Measurements from ENCODE around the gene CD55. TPM values are rescaled to one million over a fixed set of nuclear protein-coding genes. Genes with fewer than 3 reads are reported as not detected.

Gene CD55
- total RNA-seq, 1 donor from 2014 or later, result 356 TPM

DNA sequence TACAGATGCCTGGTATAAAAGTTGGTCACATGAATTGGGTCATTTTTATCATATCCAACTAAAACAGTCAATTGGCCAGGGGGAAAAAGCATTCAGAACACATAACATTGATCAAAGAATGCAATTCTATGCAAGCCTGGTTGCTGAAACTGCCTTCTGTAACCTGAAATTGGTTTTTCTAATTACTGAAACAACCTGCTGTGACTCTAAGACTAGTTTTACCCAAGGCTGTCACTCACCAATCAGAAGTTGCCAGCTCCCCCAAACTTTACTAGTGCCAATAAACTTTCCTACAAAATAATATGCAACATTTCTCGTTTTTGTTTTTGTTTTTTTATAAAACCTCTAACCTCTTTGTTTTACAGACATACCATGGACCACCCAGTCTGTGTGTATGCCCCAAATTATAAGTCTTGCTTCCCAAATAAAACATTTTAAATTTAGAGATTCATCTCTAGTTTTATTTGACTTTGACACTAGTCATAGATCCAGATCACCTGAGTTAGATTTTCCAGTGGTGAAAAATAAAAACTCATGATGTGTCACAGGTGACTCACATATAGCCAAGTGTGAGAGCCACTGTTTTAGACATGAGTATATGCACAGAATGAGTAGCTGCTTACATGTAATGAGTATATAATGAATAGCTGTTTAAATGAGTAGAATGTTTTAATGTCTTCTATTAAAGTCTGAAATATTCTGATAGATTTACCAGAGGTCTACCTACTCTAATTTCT is 68.4 kb downstream of the CD55 start:
- Histone ChIP-seq H3K36me3 (no peaks in the 10 kb centered on the region), H3K4me3 (no peak overlapping the region), H3K4me1 (no peaks in the 10 kb centered on the region), H3K27me3 (ENCODE audit: low read depth) (no peaks in the 10 kb centered on the region), H3K27ac (no peak overlapping the region), H3K9me3 (peaks cover 7% of the 10 kb centered on the region)
- intact Hi-C loops (cut with DNase I), result no loop called here
- TF ChIP-seq, protein P1, sequence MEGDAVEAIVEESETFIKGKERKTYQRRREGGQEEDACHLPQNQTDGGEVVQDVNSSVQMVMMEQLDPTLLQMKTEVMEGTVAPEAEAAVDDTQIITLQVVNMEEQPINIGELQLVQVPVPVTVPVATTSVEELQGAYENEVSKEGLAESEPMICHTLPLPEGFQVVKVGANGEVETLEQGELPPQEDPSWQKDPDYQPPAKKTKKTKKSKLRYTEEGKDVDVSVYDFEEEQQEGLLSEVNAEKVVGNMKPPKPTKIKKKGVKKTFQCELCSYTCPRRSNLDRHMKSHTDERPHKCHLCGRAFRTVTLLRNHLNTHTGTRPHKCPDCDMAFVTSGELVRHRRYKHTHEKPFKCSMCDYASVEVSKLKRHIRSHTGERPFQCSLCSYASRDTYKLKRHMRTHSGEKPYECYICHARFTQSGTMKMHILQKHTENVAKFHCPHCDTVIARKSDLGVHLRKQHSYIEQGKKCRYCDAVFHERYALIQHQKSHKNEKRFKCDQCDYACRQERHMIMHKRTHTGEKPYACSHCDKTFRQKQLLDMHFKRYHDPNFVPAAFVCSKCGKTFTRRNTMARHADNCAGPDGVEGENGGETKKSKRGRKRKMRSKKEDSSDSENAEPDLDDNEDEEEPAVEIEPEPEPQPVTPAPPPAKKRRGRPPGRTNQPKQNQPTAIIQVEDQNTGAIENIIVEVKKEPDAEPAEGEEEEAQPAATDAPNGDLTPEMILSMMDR (IDR thresholded peaks at IDR 0.05), result no peak
- no peak for DNase-seq
- ATAC-seq, result no peak

DNA sequence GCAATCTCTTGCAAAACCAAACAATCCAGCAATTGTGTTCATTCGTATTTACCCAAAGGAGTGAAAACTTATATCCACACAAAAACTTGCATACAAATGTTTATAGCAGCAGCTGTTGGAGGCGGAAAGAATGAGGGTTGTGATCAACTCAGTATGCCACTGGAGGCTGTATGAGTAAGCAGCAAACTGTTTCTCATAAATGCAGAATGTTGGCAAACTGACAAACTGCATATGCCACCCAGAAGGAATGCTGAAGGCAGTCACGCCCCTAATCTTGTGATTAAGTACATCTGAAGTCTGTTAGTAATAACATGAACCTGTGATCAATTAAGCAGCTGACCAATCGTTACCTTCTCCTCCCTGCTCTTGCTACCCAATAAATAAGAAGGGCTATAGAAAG is 72.1 kb downstream of the CD55 start:
- ATAC-seq (peak in 1 of 2 donors; percentile 54), DNase-seq (no peak)
- TF ChIP-seq, protein P1 (IDR thresholded peaks at IDR 0.05), result no peak
- Histone ChIP-seq H3K4me1 (no peaks in the 10 kb centered on the region), H3K27me3 (ENCODE audit: low read depth) (no peaks in the 10 kb centered on the region), H3K27ac (no peak overlapping the region), H3K4me3 (no peak overlapping the region), H3K9me3 (no peaks in the 10 kb centered on the region), H3K36me3 (no peaks in the 10 kb centered on the region)
- intact Hi-C loops (cut with DNase I), result no loop called here

DNA sequence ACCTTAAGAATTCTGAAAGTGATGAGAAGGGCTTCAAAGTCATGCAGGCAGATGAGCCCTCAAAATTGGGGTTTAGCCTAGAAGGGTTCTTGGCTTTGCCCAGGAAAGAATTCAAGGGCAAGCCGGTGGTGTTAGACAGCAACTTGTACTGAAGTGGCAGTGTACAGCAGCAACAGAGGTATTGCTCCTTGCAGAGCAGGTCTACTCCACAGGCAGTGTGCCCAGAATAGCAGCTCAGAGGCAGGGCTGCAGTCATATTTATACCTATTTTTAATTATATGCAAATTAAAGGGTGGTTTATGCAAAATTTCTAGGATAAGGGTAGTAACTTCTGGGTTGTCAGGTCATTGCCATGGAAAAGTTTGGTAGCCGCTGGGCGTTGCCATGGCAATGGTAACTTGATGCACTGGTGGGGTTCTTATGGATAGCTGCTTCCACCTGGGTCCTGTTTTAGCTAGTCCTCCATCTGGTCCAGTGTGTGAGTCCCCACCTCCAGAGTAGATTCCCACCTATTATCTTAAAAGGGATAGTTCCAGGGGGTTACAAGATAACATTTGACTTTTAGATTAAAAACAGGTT is 74.8 kb downstream of the CD55 start:
- H3K9me3 ChIP-seq, result no peaks in the 10 kb centered on the region
- DNase-seq (no peak), ATAC-seq (no peak)
- TF ChIP-seq, protein P1 (IDR thresholded peaks at IDR 0.05), result no peak
- H3K36me3 ChIP-seq, result no peaks in the 10 kb centered on the region
- H3K27ac ChIP-seq, result no peak overlapping the region
- intact Hi-C loops (cut with DNase I), result no loop called here
- no peaks in the 10 kb centered on the region for H3K4me1 ChIP-seq
- no peaks in the 10 kb centered on the region for H3K27me3 ChIP-seq (ENCODE audit: low read depth)
- no peak overlapping the region for H3K4me3 ChIP-seq

DNA sequence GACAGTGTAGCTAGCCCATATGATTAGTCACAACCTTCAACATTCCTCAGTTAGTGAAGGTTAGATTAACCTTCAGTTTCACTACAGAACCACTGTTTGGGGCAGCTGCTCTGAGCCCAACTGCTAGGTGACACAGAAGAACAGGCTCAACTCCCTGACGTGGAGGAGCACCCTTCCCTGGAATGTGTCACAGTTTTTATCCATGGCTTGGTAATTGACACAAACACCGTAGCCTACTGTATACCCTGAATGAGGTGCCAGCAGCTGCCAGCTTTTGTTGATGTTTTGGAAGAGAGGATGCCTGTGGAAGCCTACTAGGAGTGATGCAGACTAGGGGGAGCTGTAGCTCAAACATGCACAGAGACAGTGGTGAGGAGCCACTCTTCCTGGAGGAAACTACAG is 76.0 kb downstream of the CD55 start:
- peak in 1 of 2 donors; percentile 23 for ATAC-seq
- no peak overlapping the region for H3K27ac ChIP-seq
- intact Hi-C loops (cut with DNase I), result no loop called here

DNA sequence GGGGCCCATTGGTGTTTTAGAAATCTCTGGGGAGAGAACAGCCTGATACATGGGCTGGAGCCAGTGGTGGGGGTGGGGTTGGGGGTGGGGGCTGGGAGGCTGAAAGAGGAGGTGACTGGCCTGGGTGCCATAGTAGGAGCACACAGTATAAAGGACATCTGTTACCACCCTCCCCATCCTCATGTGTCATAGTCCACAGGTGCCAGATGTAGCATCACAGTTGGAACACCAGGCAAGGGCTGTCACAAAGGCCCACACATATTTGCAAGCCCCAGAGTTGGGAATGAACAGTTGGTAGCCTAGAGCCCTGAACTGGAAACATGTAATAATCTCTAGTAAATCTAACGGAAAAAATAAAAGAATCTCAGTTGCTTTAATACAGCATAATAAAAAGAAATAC is 77.5 kb downstream of the CD55 start:
- intact Hi-C loops (cut with DNase I), result no loop called here
- no peaks in the 10 kb centered on the region for H3K36me3 ChIP-seq
- no peak overlapping the region for H3K4me3 ChIP-seq
- TF ChIP-seq, protein P1 (IDR thresholded peaks at IDR 0.05), result no peak
- no peaks in the 10 kb centered on the region for H3K27me3 ChIP-seq (ENCODE audit: low read depth)
- H3K9me3 ChIP-seq, result no peaks in the 10 kb centered on the region
- no peaks in the 10 kb centered on the region for H3K4me1 ChIP-seq
- ATAC-seq (no peak), DNase-seq (no peak)
- H3K27ac ChIP-seq, result no peak overlapping the region

More for the DNA sequence above, 76.0 kb downstream of the CD55 start:
- TF ChIP-seq, protein P1 (IDR thresholded peaks at IDR 0.05), result no peak
- Histone ChIP-seq H3K4me3 (no peak overlapping the region), H3K27me3 (ENCODE audit: low read depth) (no peaks in the 10 kb centered on the region), H3K36me3 (no peaks in the 10 kb centered on the region), H3K4me1 (no peaks in the 10 kb centered on the region), H3K9me3 (no peaks in the 10 kb centered on the region)
- DNase-seq, result no peak
